Adrenal gland (tissue), 5 donors: ENCODE results near the gene XRCC1.
"Not testable (repeated sequence)": the region's sequence is repeated elsewhere in the genome, so short reads cannot be mapped to it uniquely, and the experiment has no call there.

Experiments used
- CTCF ChIP-seq, 6 experiments: fragments of 450-650 bp in 4 of 6; fragments of 200-600 bp in 2 of 6; sonication (generic) in 1 of 6; IDR thresholded peaks; 1 replicate in 5 of 6; 2 replicates in 1 of 6; pipeline versions ENCODE4 v1.5.1 to v1.8.0; 2016 to 2021; ENCODE audit warnings: antibody characterized with exemption in 6 of 6, mild to moderate bottlenecking in 2 of 6, moderate library complexity in 1 of 6
- POLR2A ChIP-seq, 2 donors: fragments of 450-650 bp; IDR thresholded peaks; one replicate each; pipeline ENCODE4 v1.6.1; 2017; ENCODE audit warnings: antibody characterized with exemption in 2 of 2, mild to moderate bottlenecking in 2 of 2, moderate library complexity in 1 of 2
- donor health status: DM: no; HTN: no; CAD: no.

- not testable (repeated sequence) for TF ChIP-seq CTCF, POLR2A (IDR thresholded peaks at IDR 0.05)
These were observed 51.6 kb downstream of the XRCC1 start for GRCh38 chr19:43523696-43524095.
